SK-N-MC (cell line): ENCODE data around the gene POLG2.
"Not testable (repeated sequence)": the region's sequence is repeated elsewhere in the genome, so short reads cannot be mapped to it uniquely, and the experiment has no call there.

Source experiments
- EZH2 ChIP-seq: fragments of 200-600 bp; sonication (generic); IDR thresholded peaks from one replicate; pipeline ENCODE4 v1.6.1; 2017; ENCODE audit warnings: antibody characterized with exemption
- FOXP2 ChIP-seq: optimal IDR thresholded peaks from 2 replicates; pipeline ENCODE3; 2011; ENCODE audit warnings: mild to moderate bottlenecking, moderate library complexity; ENCODE audit not compliant: insufficient read depth; ENCODE audit errors: extremely low read length, control extremely low read depth
- POLR2AphosphoS5 ChIP-seq: IDR thresholded peaks from 2 replicates; pipeline ENCODE4 v1.6.1; 2012; ENCODE audit warnings: mild to moderate bottlenecking, low read depth, low read length, borderline replicate concordance

- not testable (repeated sequence) for TF ChIP-seq EZH2, POLR2AphosphoS5, FOXP2
These were observed 1.6 kb downstream of the POLG2 start for GRCh38 chr17:64495300-64495699.
